Keratinocyte (primary cell): ENCODE data around the gene CADM2. TPM values are rescaled to one million over a fixed set of nuclear protein-coding genes. Genes with fewer than 3 reads are reported as not detected.

Source experiments
- DNase-seq: peaks from one replicate; pipeline ENCODE4 v3.0.0-alpha.2; 2011; ENCODE audit warnings: low read depth, missing footprints, low spot score
- FAIRE-seq: peaks from 2 replicates; lab custom pipeline; 2011; peaks lifted over from hg19 to GRCh38; lab: Jason Lieb, UNC
- H2AFZ ChIP-seq: 2 replicates; pipeline ENCODE4 v1.6.0; 2012; ENCODE audit warnings: low read length, control low read depth, inconsistent platforms; ENCODE audit not compliant: control insufficient read depth
- H3K27ac ChIP-seq: 2 replicates; pipeline ENCODE4 v1.5.1; 2011; ENCODE audit warnings: low read length; ENCODE audit not compliant: control insufficient read depth, insufficient read depth
- H3K27me3 ChIP-seq: 3 replicates; pipeline ENCODE4 v1.6.0; 2011; ENCODE audit warnings: low read length; ENCODE audit not compliant: control insufficient read depth, insufficient read depth; ENCODE audit errors: extremely low read depth
- H3K36me3 ChIP-seq, 2 experiments: 2 replicates in 1 of 2; 3 replicates in 1 of 2; pipeline ENCODE4 v1.5.1; 2011; ENCODE audit warnings: low read length in 2 of 2, mild to moderate bottlenecking in 1 of 2; ENCODE audit not compliant: control insufficient read depth in 2 of 2, insufficient read depth in 2 of 2; ENCODE audit errors: extremely low read depth in 1 of 2
- H3K4me1 ChIP-seq: 3 replicates; pipeline ENCODE4 v1.5.1; 2011; ENCODE audit warnings: low read length; ENCODE audit not compliant: control insufficient read depth, insufficient read depth; ENCODE audit errors: extremely low read depth
- H3K4me2 ChIP-seq: 3 replicates; pipeline ENCODE4 v1.6.0; 2011; ENCODE audit warnings: low read depth, low read length; ENCODE audit not compliant: control insufficient read depth, insufficient read depth; ENCODE audit errors: extremely low read depth
- H3K4me3 ChIP-seq, 3 experiments: fragments of 200-600 bp in 1 of 3; sonication (generic) in 1 of 3; 2 replicates in 2 of 3; 3 replicates in 1 of 3; pipeline ENCODE4 v1.5.1; 2011 to 2016; ENCODE audit warnings: low read length in 3 of 3, mild to moderate bottlenecking in 3 of 3, control low read depth in 2 of 3, inconsistent platforms in 1 of 3, low read depth in 1 of 3, mixed read lengths in 1 of 3, mixed run types in 1 of 3, moderate library complexity in 1 of 3; ENCODE audit not compliant: control insufficient read depth in 2 of 3, insufficient read depth in 2 of 3; ENCODE audit errors: extremely low read depth in 1 of 3
- H3K79me2 ChIP-seq: 2 replicates; pipeline ENCODE4 v1.6.0; 2012; ENCODE audit warnings: low read length; ENCODE audit not compliant: control insufficient read depth, insufficient read depth
- H3K9ac ChIP-seq: 3 replicates; pipeline ENCODE4 v1.6.0; 2011; ENCODE audit warnings: low read length; ENCODE audit not compliant: control insufficient read depth, insufficient read depth; ENCODE audit errors: extremely low read depth
- H3K9me1 ChIP-seq: 3 replicates; pipeline ENCODE4 v1.6.0; 2011; ENCODE audit warnings: low read length; ENCODE audit not compliant: control insufficient read depth, insufficient read depth; ENCODE audit errors: extremely low read depth
- H3K9me3 ChIP-seq: 2 replicates; pipeline ENCODE4 v1.5.1; 2012; ENCODE audit warnings: low read depth, low read length; ENCODE audit not compliant: control insufficient read depth
- H4K20me1 ChIP-seq: 3 replicates; pipeline ENCODE4 v1.6.0; 2011; ENCODE audit warnings: low read length; ENCODE audit not compliant: control insufficient read depth, insufficient read depth; ENCODE audit errors: extremely low read depth
- CTCF ChIP-seq, 3 experiments: IDR thresholded peaks in 1 of 3; conservative IDR thresholded peaks in 1 of 3; optimal IDR thresholded peaks in 1 of 3; 2 replicates in 2 of 3; 3 replicates in 1 of 3; pipeline versions ENCODE3 to v1.5.1; 2011; ENCODE audit warnings: low read length in 3 of 3, mild to moderate bottlenecking in 3 of 3, moderate library complexity in 2 of 3, control low read depth in 1 of 3, inconsistent platforms in 1 of 3; ENCODE audit not compliant: insufficient read depth in 2 of 3; ENCODE audit errors: extremely low read depth in 1 of 3
- EZH2 ChIP-seq: IDR thresholded peaks from one replicate; pipeline ENCODE4 v1.6.1; 2012; ENCODE audit warnings: inconsistent platforms, mild to moderate bottlenecking, low read length, moderate library complexity
- dilution Hi-C: fragments of 300-500 bp; cut with MboI; formaldehyde crosslinking; loops from one replicate; pipeline ENCODE4 v1.7.0; 2020; ENCODE audit warnings: low sequenced_read_pairs; ENCODE audit not compliant: extremely low pct_ligation_motif_present
- polyA plus RNA-seq, 5 experiments: library from polyadenylated mRNA; depleted of rRNA in 3 of 5; stranded (reverse) in 3 of 5; stranded (forward) in 1 of 5; unstranded in 1 of 5; fragments of >200 nt; gene quantifications; 1 replicate in 1 of 5; 2 replicates in 3 of 5; 3 replicates in 1 of 5; pipeline versions ENCODE4 v1.2.1 to v1.2.3, GENCODE V29; 2011 to 2012; ENCODE audit warnings: missing spikeins in 2 of 5, low read depth in 1 of 5, low replicate concordance in 1 of 5

Gene CADM2
- polyA plus RNA-seq, 1 donor (not counting 4 experiments of a cell fraction or from before 2014, with no cell fraction given): not detected

DNA sequence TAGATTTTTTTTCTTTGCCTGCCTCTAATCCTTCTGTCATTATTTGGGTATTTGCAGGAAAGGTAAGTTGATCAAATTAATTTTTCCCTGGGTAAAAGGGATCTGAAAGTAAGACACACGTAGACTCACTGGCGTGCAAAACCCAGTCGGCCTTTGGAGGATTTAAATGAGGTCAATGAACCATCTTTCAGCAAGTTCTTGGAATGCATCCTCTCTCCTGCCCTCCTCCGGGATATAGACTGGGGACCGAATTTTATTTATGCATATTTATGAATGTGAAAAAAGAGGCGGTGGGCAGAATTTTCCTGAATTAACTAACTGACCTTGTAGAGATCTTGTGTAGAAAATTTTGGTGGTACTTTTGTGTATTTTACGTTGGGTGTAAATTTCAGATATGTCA, 2.2 kb downstream of the CADM2 start:
- no peak overlapping the region for H3K4me2 ChIP-seq
- no peaks in the 10 kb centered on the region for H3K36me3 ChIP-seq
- peaks cover 2% of the 10 kb centered on the region for H3K4me1 ChIP-seq
- no peak overlapping the region for H3K9ac ChIP-seq
- dilution Hi-C loops: no loop called here
- H3K79me2 ChIP-seq: no peaks in the 10 kb centered on the region
- no peaks in the 10 kb centered on the region for H4K20me1 ChIP-seq
- no peaks in the 10 kb centered on the region for H3K9me1 ChIP-seq
- DNase-seq (no peak), FAIRE-seq (no peak)
- H3K27ac ChIP-seq: no peak overlapping the region
- no peak overlapping the region for H3K4me3 ChIP-seq
- peaks cover 26% of the 10 kb centered on the region for H3K27me3 ChIP-seq
- no peak for TF ChIP-seq CTCF (optimal IDR thresholded peaks at IDR 0.05 in 1 of 3, IDR thresholded peaks at IDR 0.05 in 1 of 3, conservative IDR thresholded peaks at IDR 0.05 in 1 of 3; ENCODE audit: extremely low read depth in 1 of 3, insufficient read depth in 2 of 3, low read length in 3 of 3)
- no peak for TF ChIP-seq EZH2
- no peak overlapping the region for H2AFZ ChIP-seq
- no peaks in the 10 kb centered on the region for H3K9me3 ChIP-seq

- no peak overlapping the region for H2AFZ ChIP-seq
- H3K9me1 ChIP-seq: no peaks in the 10 kb centered on the region
- H3K79me2 ChIP-seq: no peaks in the 10 kb centered on the region
- no peaks in the 10 kb centered on the region for H3K36me3 ChIP-seq
- H4K20me1 ChIP-seq: no peaks in the 10 kb centered on the region
- H3K4me3 ChIP-seq: no peak overlapping the region
- FAIRE-seq (no peak), DNase-seq (no peak)
- H3K4me2 ChIP-seq: no peak overlapping the region
- TF ChIP-seq CTCF (optimal IDR thresholded peaks at IDR 0.05 in 1 of 3, IDR thresholded peaks at IDR 0.05 in 1 of 3, conservative IDR thresholded peaks at IDR 0.05 in 1 of 3; ENCODE audit: extremely low read depth in 1 of 3, insufficient read depth in 2 of 3, low read length in 3 of 3) (no peak), EZH2 (no peak)
- H3K9ac ChIP-seq: no peak overlapping the region
- peaks cover 2% of the 10 kb centered on the region for H3K4me1 ChIP-seq
- H3K27ac ChIP-seq: no peak overlapping the region
- no peaks in the 10 kb centered on the region for H3K9me3 ChIP-seq
- H3K27me3 ChIP-seq: peaks cover 26% of the 10 kb centered on the region
- dilution Hi-C loops: no loop called here
Observed at GRCh38 chr3:84961521-84962255, 2.9 kb downstream of the CADM2 start.
